ENCODE data around the gene TMEM181.

The TMEM181 gene, protein sequence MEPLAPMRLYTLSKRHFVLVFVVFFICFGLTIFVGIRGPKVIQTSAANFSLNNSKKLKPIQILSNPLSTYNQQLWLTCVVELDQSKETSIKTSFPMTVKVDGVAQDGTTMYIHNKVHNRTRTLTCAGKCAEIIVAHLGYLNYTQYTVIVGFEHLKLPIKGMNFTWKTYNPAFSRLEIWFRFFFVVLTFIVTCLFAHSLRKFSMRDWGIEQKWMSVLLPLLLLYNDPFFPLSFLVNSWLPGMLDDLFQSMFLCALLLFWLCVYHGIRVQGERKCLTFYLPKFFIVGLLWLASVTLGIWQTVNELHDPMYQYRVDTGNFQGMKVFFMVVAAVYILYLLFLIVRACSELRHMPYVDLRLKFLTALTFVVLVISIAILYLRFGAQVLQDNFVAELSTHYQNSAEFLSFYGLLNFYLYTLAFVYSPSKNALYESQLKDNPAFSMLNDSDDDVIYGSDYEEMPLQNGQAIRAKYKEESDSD

DNA sequence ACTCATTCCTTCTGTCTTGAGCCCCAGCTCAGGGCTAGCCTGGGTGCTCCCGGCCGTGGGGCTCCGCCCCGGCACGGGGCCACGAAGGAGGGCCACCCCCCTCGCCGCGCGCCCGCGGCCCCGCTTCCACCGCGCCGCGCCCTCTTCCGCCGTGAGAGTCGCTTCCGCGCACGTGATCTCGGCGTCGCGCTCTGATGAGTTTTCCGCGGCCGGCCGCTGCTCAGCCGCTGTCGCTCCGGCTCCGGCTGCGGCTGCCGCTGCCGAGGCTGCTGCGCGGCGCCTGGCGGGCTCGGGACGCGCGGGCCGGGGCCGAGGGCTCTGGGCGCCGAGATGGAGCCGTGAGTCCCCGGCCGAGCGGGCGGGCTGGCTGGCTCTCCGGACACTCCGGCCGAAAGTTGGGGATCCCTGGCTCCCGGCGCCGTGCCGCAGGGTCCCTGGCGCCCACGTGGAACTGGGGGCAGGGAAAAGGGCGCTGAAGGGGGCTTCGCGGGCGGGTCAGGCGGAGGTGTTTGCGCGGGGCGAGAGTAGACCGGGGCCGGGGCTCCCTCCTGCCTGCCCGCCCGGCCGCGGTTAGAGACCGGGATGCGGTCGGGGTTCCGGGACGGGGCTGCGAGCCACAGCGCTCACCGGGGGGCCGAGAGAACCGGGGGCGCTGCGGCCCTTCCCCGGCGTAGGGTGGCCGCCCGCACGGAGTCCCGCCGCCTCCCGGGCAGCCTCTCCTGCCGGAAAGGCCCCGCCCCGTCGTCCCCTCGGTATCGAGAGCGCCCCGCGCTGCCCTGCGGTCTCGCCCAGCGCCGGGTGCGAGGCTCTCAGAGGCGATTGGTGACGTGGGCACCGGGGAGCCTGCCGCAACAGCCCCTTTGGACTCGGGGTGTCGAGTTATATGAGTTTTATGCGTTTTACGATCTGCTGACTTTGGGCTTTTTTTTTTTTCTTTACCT, at the start of gene TMEM181:
TSS of gene TMEM181 (plus strand) at position 197 of the 941 bp plus-strand sequence. CDS start at position 331, 134 bp downstream.
- Histone ChIP-seq H3K9ac (peak within 1 kb of the TSS; percentile 95), H3K4me3 (IDR thresholded peaks at IDR 0.05; ENCODE audit: insufficient read depth, low read depth, low read length) (peak within 1 kb of the TSS; percentile 21), H4K20me1 (ENCODE audit: insufficient read depth) (no peaks in the 10 kb centered on the region), H3K36me3 (ENCODE audit: insufficient read depth) (no peaks in the 10 kb centered on the region), H3K4me2 (peak within 1 kb of the TSS; percentile 91), H3K79me2 (ENCODE audit: insufficient read depth, low read depth) (peaks cover 30% of the 10 kb centered on the region), H3K4me1 (ENCODE audit: low read depth, poor library complexity, severe bottlenecking) (peaks cover 14% of the 10 kb centered on the region), H2AFZ (ENCODE audit: low read depth) (peak within 1 kb of the TSS; percentile 99), H3K27me3 (ENCODE audit: insufficient read depth, low read depth) (peaks cover 5% of the 10 kb centered on the region; the same call in 1 of the 2 replicates), H3K27ac (peak within 1 kb of the TSS; percentile 75)
- TF ChIP-seq, protein P1, sequence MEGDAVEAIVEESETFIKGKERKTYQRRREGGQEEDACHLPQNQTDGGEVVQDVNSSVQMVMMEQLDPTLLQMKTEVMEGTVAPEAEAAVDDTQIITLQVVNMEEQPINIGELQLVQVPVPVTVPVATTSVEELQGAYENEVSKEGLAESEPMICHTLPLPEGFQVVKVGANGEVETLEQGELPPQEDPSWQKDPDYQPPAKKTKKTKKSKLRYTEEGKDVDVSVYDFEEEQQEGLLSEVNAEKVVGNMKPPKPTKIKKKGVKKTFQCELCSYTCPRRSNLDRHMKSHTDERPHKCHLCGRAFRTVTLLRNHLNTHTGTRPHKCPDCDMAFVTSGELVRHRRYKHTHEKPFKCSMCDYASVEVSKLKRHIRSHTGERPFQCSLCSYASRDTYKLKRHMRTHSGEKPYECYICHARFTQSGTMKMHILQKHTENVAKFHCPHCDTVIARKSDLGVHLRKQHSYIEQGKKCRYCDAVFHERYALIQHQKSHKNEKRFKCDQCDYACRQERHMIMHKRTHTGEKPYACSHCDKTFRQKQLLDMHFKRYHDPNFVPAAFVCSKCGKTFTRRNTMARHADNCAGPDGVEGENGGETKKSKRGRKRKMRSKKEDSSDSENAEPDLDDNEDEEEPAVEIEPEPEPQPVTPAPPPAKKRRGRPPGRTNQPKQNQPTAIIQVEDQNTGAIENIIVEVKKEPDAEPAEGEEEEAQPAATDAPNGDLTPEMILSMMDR (conservative IDR thresholded peaks at IDR 0.05; ENCODE audit: low read depth, low read length): no peak

DNA sequence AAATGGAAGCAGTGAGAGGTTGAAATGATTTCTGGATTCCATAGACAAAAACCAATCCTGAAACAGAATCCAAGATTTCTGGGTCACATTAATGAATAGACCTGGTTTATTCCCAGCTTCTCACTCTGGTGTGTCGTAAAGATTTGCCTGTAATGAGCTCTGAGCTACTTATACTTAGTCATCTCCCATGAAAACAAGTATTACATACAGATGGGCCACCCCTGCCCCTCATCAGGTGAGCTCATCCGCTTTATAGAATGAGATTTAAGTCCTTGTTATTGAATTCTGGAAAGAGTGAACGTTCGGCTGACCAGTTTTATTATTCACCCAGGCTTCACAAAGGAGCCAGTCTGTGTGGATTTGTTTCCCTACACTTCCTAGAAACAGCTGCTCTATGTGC, 47.1 kb upstream of the TMEM181 start:
- Histone ChIP-seq H3K79me2 (ENCODE audit: insufficient read depth, low read depth) (no peaks in the 10 kb centered on the region), H4K20me1 (ENCODE audit: insufficient read depth) (no peaks in the 10 kb centered on the region), H3K9ac (no peak overlapping the region), H2AFZ (ENCODE audit: low read depth) (no peak overlapping the region), H3K27me3 (ENCODE audit: insufficient read depth, low read depth) (no peaks in the 10 kb centered on the region), H3K4me1 (ENCODE audit: low read depth, poor library complexity, severe bottlenecking) (no peaks in the 10 kb centered on the region), H3K27ac (no peak overlapping the region), H3K36me3 (ENCODE audit: insufficient read depth) (no peaks in the 10 kb centered on the region), H3K4me2 (no peak overlapping the region), H3K4me3 (IDR thresholded peaks at IDR 0.05; ENCODE audit: insufficient read depth, low read depth, low read length) (no peak overlapping the region)
- TF ChIP-seq, protein P1 (conservative IDR thresholded peaks at IDR 0.05; ENCODE audit: low read depth, low read length): no peak

DNA sequence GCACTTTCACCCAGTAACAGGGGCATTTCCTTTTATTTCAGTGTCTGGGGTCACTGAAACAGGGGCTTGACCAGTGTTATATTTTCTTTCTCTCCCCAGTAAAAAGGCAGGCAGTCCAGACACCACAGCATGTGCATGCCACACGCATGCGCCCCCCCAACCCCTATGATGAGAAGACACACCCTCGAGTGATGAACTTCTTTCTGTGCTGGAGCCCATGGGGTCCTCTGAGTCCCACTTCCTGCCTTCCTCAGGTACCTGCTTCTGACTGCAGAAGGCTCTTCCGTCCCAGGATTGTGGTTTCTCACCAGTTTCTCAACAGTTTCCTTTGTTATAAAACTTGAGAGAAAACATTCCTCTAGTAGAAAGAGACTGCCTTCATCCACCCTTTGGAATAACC, 45.7 kb upstream of the TMEM181 start:
- Histone ChIP-seq H2AFZ (ENCODE audit: low read depth) (no peak overlapping the region), H3K4me2 (no peak overlapping the region), H4K20me1 (ENCODE audit: insufficient read depth) (no peaks in the 10 kb centered on the region), H3K36me3 (ENCODE audit: insufficient read depth) (no peaks in the 10 kb centered on the region), H3K27ac (no peak overlapping the region), H3K4me1 (ENCODE audit: low read depth, poor library complexity, severe bottlenecking) (no peaks in the 10 kb centered on the region), H3K79me2 (ENCODE audit: insufficient read depth, low read depth) (no peaks in the 10 kb centered on the region), H3K9ac (no peak overlapping the region), H3K4me3 (IDR thresholded peaks at IDR 0.05; ENCODE audit: insufficient read depth, low read depth, low read length) (no peak overlapping the region), H3K27me3 (ENCODE audit: insufficient read depth, low read depth) (no peaks in the 10 kb centered on the region)
- TF ChIP-seq, protein P1 (conservative IDR thresholded peaks at IDR 0.05; ENCODE audit: low read depth, low read length): no peak

DNA sequence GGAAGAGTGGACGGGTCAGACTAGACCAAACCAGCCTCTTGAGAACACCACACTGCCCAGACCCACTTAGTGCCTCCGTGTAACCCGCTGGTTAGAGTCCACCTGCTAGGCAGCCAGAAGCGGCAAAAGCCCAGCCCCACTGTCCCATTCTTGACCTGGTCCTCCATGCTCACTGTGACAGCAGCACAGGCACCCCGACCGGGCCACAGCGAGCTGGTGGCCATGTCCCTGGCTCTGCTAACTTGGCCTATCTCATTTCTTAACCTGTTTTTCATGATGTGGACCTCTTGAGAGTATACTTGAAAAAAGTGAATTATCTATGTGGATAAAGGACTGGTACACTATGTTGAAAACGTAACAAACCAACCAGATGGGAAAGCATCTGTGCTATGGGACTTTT, 44.9 kb upstream of the TMEM181 start:
- H4K20me1 ChIP-seq (ENCODE audit: insufficient read depth): no peaks in the 10 kb centered on the region
- no peak overlapping the region for H3K4me3 ChIP-seq (IDR thresholded peaks at IDR 0.05; ENCODE audit: insufficient read depth, low read depth, low read length)
- H3K79me2 ChIP-seq (ENCODE audit: insufficient read depth, low read depth): no peaks in the 10 kb centered on the region
- no peaks in the 10 kb centered on the region for H3K36me3 ChIP-seq (ENCODE audit: insufficient read depth)
- H2AFZ ChIP-seq (ENCODE audit: low read depth): no peak overlapping the region
- H3K27ac ChIP-seq: no peak overlapping the region
- no peaks in the 10 kb centered on the region for H3K4me1 ChIP-seq (ENCODE audit: low read depth, poor library complexity, severe bottlenecking)
- H3K27me3 ChIP-seq (ENCODE audit: insufficient read depth, low read depth): no peaks in the 10 kb centered on the region
- TF ChIP-seq, protein P1 (conservative IDR thresholded peaks at IDR 0.05; ENCODE audit: low read depth, low read length): no peak
- H3K9ac ChIP-seq: no peak overlapping the region
- no peak overlapping the region for H3K4me2 ChIP-seq
